ENCODE measurements around the gene RGS14. TPM values are rescaled to one million over a fixed set of nuclear protein-coding genes. Genes with fewer than 3 reads are reported as not detected.

RGS14 gene
- total and polyA plus RNA-seq, 2 donors (not counting 3 experiments of a cell fraction or from before 2014, with no cell fraction given) = 4.3 to 7.3 TPM

DNA sequence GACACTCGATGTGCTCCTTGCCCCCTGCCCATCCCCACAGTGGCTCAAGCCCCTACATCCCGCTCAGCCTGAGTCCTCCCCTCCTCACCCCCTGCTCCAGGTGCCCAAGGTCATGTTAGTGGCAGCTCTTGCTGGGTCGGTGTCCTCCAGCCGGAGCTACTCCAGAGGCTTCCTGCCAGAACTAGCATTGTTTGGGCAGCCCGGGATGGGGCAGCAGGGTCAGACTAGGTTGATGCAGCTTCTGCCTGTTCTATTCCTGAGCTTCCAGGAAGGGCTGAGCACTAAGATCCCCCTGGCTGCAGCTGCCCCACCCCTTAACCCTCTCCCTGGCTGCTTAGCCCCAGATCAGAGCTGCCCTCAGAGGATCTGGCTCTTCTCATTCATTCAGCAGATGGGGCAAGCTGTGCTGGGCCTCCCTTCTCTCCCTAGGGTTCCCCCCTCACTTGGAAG is 671 bp downstream of the RGS14 start:
- Histone ChIP-seq H3K4me3 (replicated peaks in 1 of 3; ENCODE audit: insufficient read depth in 1 of 3, low read depth in 1 of 3, low read length in 3 of 3) (no peak overlapping the region), H3K4me1 (ENCODE audit: control insufficient read depth, extremely low read depth, insufficient read depth, low read length) (peaks cover 18% of the 10 kb centered on the region), H3K9me1 (replicated peaks; ENCODE audit: control insufficient read depth, extremely low read depth, insufficient read depth, low read length) (no peaks in the 10 kb centered on the region), H3K27me3 (ENCODE audit: control insufficient read depth in 2 of 2, insufficient read depth in 2 of 2, low read length in 2 of 2) (no peaks in the 10 kb centered on the region), H3K79me2 (ENCODE audit: control insufficient read depth, insufficient read depth, low read length) (no peaks in the 10 kb centered on the region), H4K20me1 (replicated peaks; ENCODE audit: control insufficient read depth, extremely low read depth, insufficient read depth, low read length) (no peaks in the 10 kb centered on the region), H3K4me2 (ENCODE audit: insufficient read depth, low read length) (no peak overlapping the region), H2AFZ (ENCODE audit: low read depth, low read length) (no peak overlapping the region), H3K9me3 (replicated peaks; ENCODE audit: control insufficient read depth, insufficient read depth, low read length) (no peaks in the 10 kb centered on the region), H3K36me3 (ENCODE audit: control insufficient read depth in 2 of 2, extremely low read depth in 1 of 2, insufficient read depth in 2 of 2, low read length in 2 of 2) (no peaks in the 10 kb centered on the region), H3K9ac (replicated peaks; ENCODE audit: extremely low read depth, insufficient read depth, low read length) (no peak overlapping the region), H3K27ac (ENCODE audit: insufficient read depth, low read depth, low read length) (no peak overlapping the region)
- TF ChIP-seq JUN (IDR thresholded peaks at IDR 0.05; ENCODE audit: borderline replicate concordance, insufficient read depth, insufficient read length, low read depth) (no peak), POLR2AphosphoS5 (IDR thresholded peaks at IDR 0.05; ENCODE audit: insufficient read depth, low read depth, low read length) (no peak), FOS (IDR thresholded peaks at IDR 0.05; ENCODE audit: borderline replicate concordance, insufficient read depth, low read length) (no peak), POLR2A (IDR thresholded peaks at IDR 0.05; ENCODE audit: low read depth, low read length) (no peak), MYC (IDR thresholded peaks at IDR 0.05; ENCODE audit: low read depth, low read length) (no peak), GATA2 (IDR thresholded peaks at IDR 0.05; ENCODE audit: insufficient read depth, insufficient read length, low read depth, low read length) (no peak), EZH2 (IDR thresholded peaks at IDR 0.05; ENCODE audit: borderline replicate concordance, low read depth, low read length, severe bottlenecking) (no peak)
- TF ChIP-seq, protein P1, sequence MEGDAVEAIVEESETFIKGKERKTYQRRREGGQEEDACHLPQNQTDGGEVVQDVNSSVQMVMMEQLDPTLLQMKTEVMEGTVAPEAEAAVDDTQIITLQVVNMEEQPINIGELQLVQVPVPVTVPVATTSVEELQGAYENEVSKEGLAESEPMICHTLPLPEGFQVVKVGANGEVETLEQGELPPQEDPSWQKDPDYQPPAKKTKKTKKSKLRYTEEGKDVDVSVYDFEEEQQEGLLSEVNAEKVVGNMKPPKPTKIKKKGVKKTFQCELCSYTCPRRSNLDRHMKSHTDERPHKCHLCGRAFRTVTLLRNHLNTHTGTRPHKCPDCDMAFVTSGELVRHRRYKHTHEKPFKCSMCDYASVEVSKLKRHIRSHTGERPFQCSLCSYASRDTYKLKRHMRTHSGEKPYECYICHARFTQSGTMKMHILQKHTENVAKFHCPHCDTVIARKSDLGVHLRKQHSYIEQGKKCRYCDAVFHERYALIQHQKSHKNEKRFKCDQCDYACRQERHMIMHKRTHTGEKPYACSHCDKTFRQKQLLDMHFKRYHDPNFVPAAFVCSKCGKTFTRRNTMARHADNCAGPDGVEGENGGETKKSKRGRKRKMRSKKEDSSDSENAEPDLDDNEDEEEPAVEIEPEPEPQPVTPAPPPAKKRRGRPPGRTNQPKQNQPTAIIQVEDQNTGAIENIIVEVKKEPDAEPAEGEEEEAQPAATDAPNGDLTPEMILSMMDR (IDR thresholded peaks at IDR 0.05; ENCODE audit: extremely low read depth in 1 of 2, insufficient read depth in 1 of 2, low read depth in 1 of 2, low read length in 2 of 2) = no peak
- TF ChIP-seq, protein P2, sequence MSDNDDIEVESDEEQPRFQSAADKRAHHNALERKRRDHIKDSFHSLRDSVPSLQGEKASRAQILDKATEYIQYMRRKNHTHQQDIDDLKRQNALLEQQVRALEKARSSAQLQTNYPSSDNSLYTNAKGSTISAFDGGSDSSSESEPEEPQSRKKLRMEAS (IDR thresholded peaks at IDR 0.05; ENCODE audit: insufficient read depth, insufficient read length) = no peak
- ChIA-PET POLR2A (interaction anchor here (0.9 kb wide), 1 partner anchor 9 kb away, joined by 3 read pairs; no protein-coding TSS in a partner anchor), CTCF (interaction anchor here (1.2 to 6.3 kb wide), 3 partner anchors 9 to 40 kb away, joined by 3 to 31 read pairs (median 9); no protein-coding TSS in a partner anchor)
- dilution Hi-C loops (cut with MboI; ENCODE audit: extremely low pct_ligation_motif_present, low sequenced_read_pairs) (no loop called here), intact Hi-C loops (cut with micrococcal nuclease) (no loop called here)
- no TSS peak for BruUV-seq (replicated peaks)
- DNase-seq (ENCODE audit: low read depth, low spot score) = no peak
- FAIRE-seq = peak; percentile 33
